Inflammatory macrophage (primary cell): ENCODE data around the gene SLC38A10.
A peak's percentile ranks its signal among the peaks of the same experiment; 100 is the strongest.

Experiments
- DNase-seq, 2 donors: peaks; one replicate each; pipeline ENCODE4 v3.0.0-alpha.2; 2020 to 2022
- total RNA-seq, 18 experiments: gene quantifications; one replicate each; lab custom pipeline; 2026; ENCODE audit warnings: mixed read lengths in 6 of 18, inconsistent platforms in 2 of 18; lab: John Stamatoyannopoulos, UW

SLC38A10 gene
- 49.6 to 171 (median 127) reads per million in 18 experiments for total RNA-seq

GRCh38 chr17:81295031-81295675 is at the start of gene SLC38A10:
TSS of gene SLC38A10 (minus strand) at chr17:81295307. CDS start at chr17:81294921, 386 bp downstream.
- DNase-seq, result peak; percentile 93 to 95

GRCh38 chr17:81342269-81343070 is 47.4 kb upstream of the SLC38A10 start:
- DNase-seq, result no peak

GRCh38 chr17:81341516-81342268 is 46.6 kb upstream of the SLC38A10 start:
- no peak for DNase-seq

GRCh38 chr17:81340607-81341515 is 45.8 kb upstream of the SLC38A10 start:
- DNase-seq, result no peak

GRCh38 chr17:81339534-81340296 is 44.6 kb upstream of the SLC38A10 start:
- DNase-seq, result peak; percentile 60 to 76

- no peak for DNase-seq
Measured at GRCh38 chr17:81339191-81339533, 44.1 kb upstream of the SLC38A10 start.

- DNase-seq, result peak in 1 of 2 donors; percentile 25
Measured at GRCh38 chr17:81338274-81339190, 43.4 kb upstream of the SLC38A10 start.

GRCh38 chr17:81337476-81337879 is 42.4 kb upstream of the SLC38A10 start:
- DNase-seq, result no peak

- no peak for DNase-seq
Measured at GRCh38 chr17:81336930-81337325, 41.8 kb upstream of the SLC38A10 start.

- DNase-seq, result no peak
Measured at GRCh38 chr17:81336296-81336929, 41.3 kb upstream of the SLC38A10 start.

GRCh38 chr17:81335773-81336157 is 40.7 kb upstream of the SLC38A10 start:
- DNase-seq, result no peak

- DNase-seq, result no peak
Measured at GRCh38 chr17:81334987-81335772, 40.1 kb upstream of the SLC38A10 start.

- no peak for DNase-seq
Measured at GRCh38 chr17:81334391-81334901, 39.3 kb upstream of the SLC38A10 start.

GRCh38 chr17:81333616-81334368 is 38.7 kb upstream of the SLC38A10 start:
- no peak for DNase-seq

- DNase-seq, result no peak
Measured at GRCh38 chr17:81332914-81333528, 37.9 kb upstream of the SLC38A10 start.

GRCh38 chr17:81332118-81332834 is 37.2 kb upstream of the SLC38A10 start:
- DNase-seq, result no peak

- no peak for DNase-seq
Measured at GRCh38 chr17:81331527-81332043, 36.5 kb upstream of the SLC38A10 start.
